H9 (cell line): ENCODE measurements around the gene SEMA4A. TPM values are rescaled to one million over a fixed set of nuclear protein-coding genes. Genes with fewer than 3 reads are reported as not detected.

ENCODE experiments used
- DNase-seq: peaks from one replicate; pipeline ENCODE4 v3.0.0-alpha.2; 2017
- H2AFZ ChIP-seq: one replicate; pipeline ENCODE4 v1.6.1; 2013; ENCODE audit warnings: mild to moderate bottlenecking, low read length, control low read depth, moderate library complexity
- H2AK5ac ChIP-seq: 2 replicates; pipeline ENCODE4 v1.6.1; 2013; ENCODE audit warnings: low read length, control low read depth, mixed read lengths; ENCODE audit not compliant: insufficient read length
- H2BK120ac ChIP-seq: one replicate; pipeline ENCODE4 v1.6.1; 2013; ENCODE audit warnings: low read depth, mild to moderate bottlenecking, low read length, control low read depth, inconsistent platforms; ENCODE audit not compliant: poor library complexity, severe bottlenecking
- H2BK12ac ChIP-seq: 2 replicates; pipeline ENCODE4 v1.6.1; 2013; ENCODE audit warnings: low read length, control low read depth, mixed read lengths, low read depth; ENCODE audit not compliant: insufficient read length
- H2BK15ac ChIP-seq: 2 replicates; pipeline ENCODE4 v1.6.1; 2013; ENCODE audit warnings: low read depth, low read length, control low read depth
- H2BK20ac ChIP-seq: one replicate; pipeline ENCODE4 v1.6.1; 2013; ENCODE audit warnings: low read depth, mild to moderate bottlenecking, low read length, control low read depth, inconsistent platforms; ENCODE audit not compliant: poor library complexity, severe bottlenecking
- H2BK5ac ChIP-seq: 2 replicates; pipeline ENCODE4 v1.6.1; 2013; ENCODE audit warnings: low read length, control low read depth, mixed read lengths; ENCODE audit not compliant: insufficient read length
- H3K14ac ChIP-seq: 2 replicates; pipeline ENCODE4 v1.6.1; 2013; ENCODE audit warnings: low read length, control low read depth; ENCODE audit not compliant: insufficient read depth
- H3K18ac ChIP-seq: 2 replicates; pipeline ENCODE4 v1.6.1; 2013; ENCODE audit warnings: low read depth, mild to moderate bottlenecking, mixed read lengths, low read length, control low read depth; ENCODE audit not compliant: insufficient read length
- H3K23ac ChIP-seq: 2 replicates; pipeline ENCODE4 v1.6.1; 2013; ENCODE audit warnings: low read length, control low read depth, mixed read lengths, low read depth; ENCODE audit not compliant: insufficient read length
- H3K23me2 ChIP-seq: 2 replicates; pipeline ENCODE4 v1.6.1; 2013; ENCODE audit warnings: low read depth, mild to moderate bottlenecking, mixed read lengths, low read length, control low read depth; ENCODE audit not compliant: insufficient read length, poor library complexity, severe bottlenecking
- H3K27ac ChIP-seq: 2 replicates; pipeline ENCODE4 v1.5.1; 2013; ENCODE audit warnings: low read length, control low read depth, mixed read lengths, low read depth; ENCODE audit not compliant: insufficient read length
- H3K27me3 ChIP-seq: 2 replicates; pipeline ENCODE4 v1.6.1; 2013; ENCODE audit warnings: low read length, control low read depth, inconsistent platforms; ENCODE audit not compliant: insufficient read depth
- H3K4ac ChIP-seq: 2 replicates; pipeline ENCODE4 v1.6.1; 2013; ENCODE audit warnings: low read depth, mild to moderate bottlenecking, control low read depth, inconsistent platforms, low read length, moderate library complexity
- H3K4me1 ChIP-seq: 2 replicates; pipeline ENCODE4 v1.6.1; 2013; ENCODE audit warnings: low read length, control low read depth, inconsistent platforms; ENCODE audit not compliant: insufficient read depth
- H3K4me2 ChIP-seq: 2 replicates; pipeline ENCODE4 v1.6.1; 2013; ENCODE audit warnings: low read length, control low read depth, mixed read lengths; ENCODE audit not compliant: insufficient read length, insufficient read depth
- H3K56ac ChIP-seq: 2 replicates; pipeline ENCODE4 v1.6.1; 2013; ENCODE audit warnings: low read depth, mild to moderate bottlenecking, mixed read lengths, low read length, control low read depth; ENCODE audit not compliant: insufficient read length
- H3K79me1 ChIP-seq: 2 replicates; pipeline ENCODE4 v1.6.1; 2013; ENCODE audit warnings: low read depth, mild to moderate bottlenecking, moderate library complexity, low read length, control low read depth, inconsistent platforms; ENCODE audit not compliant: insufficient read depth, poor library complexity, severe bottlenecking
- H3K79me2 ChIP-seq: 2 replicates; pipeline ENCODE4 v1.6.1; 2013; ENCODE audit warnings: low read length, control low read depth, inconsistent platforms; ENCODE audit not compliant: insufficient read depth
- H3K9ac ChIP-seq: 2 replicates; pipeline ENCODE4 v1.6.1; 2013; ENCODE audit warnings: low read length, control low read depth, mixed read lengths; ENCODE audit not compliant: insufficient read length; ENCODE audit errors: extremely low read depth
- H3K9me3 ChIP-seq: one replicate; pipeline ENCODE4 v1.6.1; 2013; ENCODE audit warnings: low read depth, low read length, inconsistent platforms; ENCODE audit not compliant: control insufficient read depth
- H3T11ph ChIP-seq: one replicate; pipeline ENCODE4 v1.6.1; 2013; ENCODE audit warnings: mild to moderate bottlenecking, low read length, control low read depth, inconsistent platforms
- H4K20me1 ChIP-seq: one replicate; pipeline ENCODE4 v1.6.1; 2013; ENCODE audit not compliant: control insufficient read depth, insufficient read length, insufficient read depth
- H4K5ac ChIP-seq: 2 replicates; pipeline ENCODE4 v1.6.1; 2013; ENCODE audit warnings: low read depth, mild to moderate bottlenecking, mixed read lengths, low read length, control low read depth; ENCODE audit not compliant: insufficient read length
- H4K8ac ChIP-seq: replicated peaks from 2 replicates; pipeline ENCODE4 v1.6.1; 2013; ENCODE audit warnings: low read length, control low read depth, mixed read lengths, low read depth; ENCODE audit not compliant: insufficient read length
- H4K91ac ChIP-seq: 2 replicates; pipeline ENCODE4 v1.6.1; 2013; ENCODE audit warnings: low read depth, mild to moderate bottlenecking, moderate library complexity, mixed read lengths, low read length, control low read depth; ENCODE audit not compliant: insufficient read length
- H3K27ac Mint-ChIP-seq, 3 experiments: 2 replicates in 2 of 3; 3 replicates in 1 of 3; pipeline ENCODE4 v1.8.0; 2020 to 2021; ENCODE audit warnings: mixed read lengths in 3 of 3, mild to moderate bottlenecking in 1 of 3, moderate library complexity in 1 of 3
- H3K27me3 Mint-ChIP-seq: 2 replicates; pipeline ENCODE4 v1.8.0; 2021; ENCODE audit warnings: low read depth, mild to moderate bottlenecking, moderate library complexity, mixed read lengths
- H3K36me3 Mint-ChIP-seq, 3 experiments: 2 replicates in 2 of 3; 3 replicates in 1 of 3; pipeline ENCODE4 v1.8.0; 2020 to 2021; ENCODE audit warnings: low read depth in 3 of 3, mixed read lengths in 3 of 3; ENCODE audit not compliant: insufficient read depth in 1 of 3
- H3K4me1 Mint-ChIP-seq, 2 experiments: 2 replicates each; pipeline ENCODE4 v1.8.0; 2020; ENCODE audit warnings: mixed read lengths in 2 of 2
- H3K4me3 Mint-ChIP-seq, 2 experiments: 2 replicates in 1 of 2; 3 replicates in 1 of 2; pipeline ENCODE4 v1.8.0; 2020 to 2021; ENCODE audit warnings: mild to moderate bottlenecking in 2 of 2, mixed read lengths in 2 of 2, moderate library complexity in 1 of 2
- H3K9me3 Mint-ChIP-seq, 2 experiments: 2 replicates in 1 of 2; 3 replicates in 1 of 2; pipeline ENCODE4 v1.8.0; 2020; ENCODE audit warnings: mild to moderate bottlenecking in 2 of 2, mixed read lengths in 2 of 2, moderate library complexity in 1 of 2
- CTCF ChIP-seq: fragments of 200-600 bp; sonication (generic); conservative IDR thresholded peaks from 3 replicates; pipeline ENCODE4 v1.8.0; 2021; ENCODE audit warnings: antibody characterized with exemption, mild to moderate bottlenecking
- WGBS: extraction: QIAGEN DNeasy Blood & Tissue Kit; methylation state at CpG from one replicate; pipeline ENCODE4 v1.1.7; 2013; ENCODE audit warnings: missing lambda C conversion rate, low lambda C conversion rate, mixed read lengths; ENCODE audit not compliant: insufficient read length; ENCODE audit errors: extremely low coverage; 5-methylcytosine and 5-hydroxymethylcytosine counted together
- total RNA-seq: library from RNA; stranded (reverse); gene quantifications from 2 replicates; pipeline ENCODE4 v1.2.1, GENCODE V29; 2021

The SEMA4A gene
- total RNA-seq, 1 experiment from 2014 or later = 11.1 TPM

GRCh38 chr1:156114101-156114918 is 39.1 kb upstream of the SEMA4A start, which contains the start of gene LMNA:
TSS of gene LMNA (plus strand) at chr1:156114711. CDS start at chr1:156114919, 208 bp downstream.
- Histone ChIP-seq H4K91ac (no peak within 1 kb of the TSS), H3K79me2 (no peaks in the 10 kb centered on the region), H3K27ac (no peak within 1 kb of the TSS), H4K8ac (no peak within 1 kb of the TSS), H3K14ac (peak within 1 kb of the TSS; percentile 38), H3K27me3 (no peaks in the 10 kb centered on the region), H2BK15ac (no peak within 1 kb of the TSS), H3K4me2 (peak within 1 kb of the TSS; percentile 95), H3K23me2 (peaks cover 13% of the 10 kb centered on the region), H2AK5ac (no peak within 1 kb of the TSS), H3K23ac (no peak within 1 kb of the TSS), H3K79me1 (no peaks in the 10 kb centered on the region), H2BK20ac (no peak within 1 kb of the TSS), H2BK120ac (no peak within 1 kb of the TSS), H3K18ac (peak within 1 kb of the TSS; percentile 36), H2AFZ (no peak within 1 kb of the TSS), H3K4ac (no peak within 1 kb of the TSS), H4K5ac (no peak within 1 kb of the TSS), H3K9ac (peak within 1 kb of the TSS; percentile 53), H3K9me3 (no peaks in the 10 kb centered on the region), H3K4me1 (no peaks in the 10 kb centered on the region), H3T11ph (no peak within 1 kb of the TSS), H2BK12ac (no peak within 1 kb of the TSS), H4K20me1 (no peaks in the 10 kb centered on the region), H3K56ac (no peak within 1 kb of the TSS), H2BK5ac (no peak within 1 kb of the TSS)
- peak within 1 kb of the TSS; percentile 80 to 93 for H3K4me3 Mint-ChIP-seq
- peak within 1 kb of the TSS in 2 of 3 experiments; percentile 71 to 85; a peak in 5 of 7 replicates for H3K27ac Mint-ChIP-seq
- TF ChIP-seq CTCF = no peak
- no CpG with 5 or more reads among the region's 37 CpGs for WGBS
- H3K9me3 Mint-ChIP-seq = no peaks in the 10 kb centered on the region; a peak in 1 of 5 replicates
- H3K36me3 Mint-ChIP-seq = peaks cover 0 to under 1% (median 0%) of the 10 kb centered on the region in 3 experiments; a peak in 2 of 7 replicates
- DNase-seq = peak; percentile 89
- peaks cover 10% of the 10 kb centered on the region for H3K27me3 Mint-ChIP-seq
- peaks cover 31 to 46% of the 10 kb centered on the region in 2 experiments for H3K4me1 Mint-ChIP-seq
